ENCODE data around the gene OR2T34.
"Not testable (repeated sequence)": the region's sequence is repeated elsewhere in the genome, so short reads cannot be mapped to it uniquely, and the experiment has no call there.

Gene OR2T34, protein sequence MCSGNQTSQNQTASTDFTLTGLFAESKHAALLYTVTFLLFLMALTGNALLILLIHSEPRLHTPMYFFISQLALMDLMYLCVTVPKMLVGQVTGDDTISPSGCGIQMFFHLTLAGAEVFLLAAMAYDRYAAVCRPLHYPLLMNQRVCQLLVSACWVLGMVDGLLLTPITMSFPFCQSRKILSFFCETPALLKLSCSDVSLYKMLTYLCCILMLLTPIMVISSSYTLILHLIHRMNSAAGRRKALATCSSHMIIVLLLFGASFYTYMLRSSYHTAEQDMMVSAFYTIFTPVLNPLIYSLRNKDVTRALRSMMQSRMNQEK

DNA sequence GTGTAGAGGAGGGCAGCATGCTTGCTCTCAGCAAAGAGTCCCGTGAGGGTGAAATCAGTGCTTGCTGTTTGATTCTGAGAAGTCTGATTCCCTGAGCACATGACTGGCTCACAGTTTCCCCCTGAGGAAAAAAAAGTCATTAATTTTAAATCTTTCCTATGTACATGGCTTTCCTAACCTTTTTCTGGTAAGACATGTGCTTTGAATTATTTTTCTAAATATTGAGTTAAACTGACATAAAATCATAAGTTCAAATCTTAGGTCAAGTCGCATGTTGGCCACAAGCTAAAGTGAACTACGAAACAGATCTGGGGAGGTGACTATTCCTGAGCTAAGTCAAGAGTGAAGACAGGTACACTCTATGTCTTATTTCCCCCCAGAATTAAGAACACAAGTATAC, at the start of gene OR2T34:
Gene OR2T34 (minus strand): TSS at position 101 of the 400 bp plus-strand sequence. CDS start 0 bp downstream, at position 101.
- not testable (repeated sequence) for DNase-seq

DNA sequence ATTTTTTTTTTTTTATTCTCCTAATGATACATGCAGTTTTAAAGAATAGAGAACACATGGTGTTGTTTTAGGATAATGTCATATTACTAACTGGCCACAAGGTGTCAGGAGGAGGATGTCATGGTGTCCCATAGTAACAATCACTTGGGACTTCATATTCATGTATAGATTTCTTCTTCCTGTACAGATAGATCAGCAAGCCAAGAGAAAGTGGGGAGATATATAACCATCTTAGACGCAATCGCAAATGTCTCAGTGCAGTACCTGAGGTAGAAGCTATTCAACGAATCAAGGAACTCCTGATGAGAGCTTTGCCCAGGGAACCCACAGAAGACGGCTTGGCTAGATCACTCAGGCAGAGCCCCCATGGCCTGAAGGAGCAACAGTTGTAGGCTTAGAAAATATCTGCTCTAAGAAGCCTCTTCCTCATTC, 48.0 kb upstream of the OR2T34 start:
- no peak for DNase-seq

DNA sequence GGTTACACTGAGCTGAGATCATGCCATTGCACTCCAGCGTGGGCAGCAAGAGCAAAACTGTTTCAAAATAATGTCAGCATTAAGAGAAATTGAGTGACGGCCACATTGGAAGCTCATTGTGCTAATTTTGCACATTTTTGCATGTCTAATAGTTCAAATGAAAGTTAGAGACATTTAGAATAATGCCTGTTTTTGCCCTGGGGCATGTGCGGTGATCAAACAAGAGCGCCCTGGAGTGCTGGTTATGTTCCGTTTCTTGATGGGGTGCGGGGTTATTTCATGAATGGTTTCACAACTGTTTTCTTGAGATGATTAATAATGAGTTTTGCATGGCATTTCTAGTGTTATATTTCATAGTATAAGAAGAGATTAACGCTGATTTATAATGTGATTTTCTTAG, 47.2 kb upstream of the OR2T34 start:
- DNase-seq = no peak

DNA sequence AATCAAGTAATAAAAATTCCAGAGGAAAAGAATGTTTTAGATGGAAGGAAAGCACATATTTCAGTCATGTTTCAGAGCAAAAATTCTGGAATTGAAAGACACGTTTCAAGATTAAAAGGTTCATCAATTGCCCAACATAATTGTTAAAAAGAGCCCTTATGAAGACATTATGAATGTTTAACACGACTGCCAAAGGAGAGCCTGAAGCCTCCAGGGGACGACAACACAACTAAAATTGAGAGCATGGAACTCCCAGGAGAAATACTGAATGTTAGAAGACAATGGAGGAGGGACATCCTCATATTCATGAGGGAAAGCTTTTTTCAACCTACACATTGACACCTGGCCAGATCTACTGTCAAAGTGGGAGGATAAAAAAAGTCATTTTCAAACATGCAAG, 44.3 kb upstream of the OR2T34 start:
- peak; percentile 70 to 77 for DNase-seq

DNA sequence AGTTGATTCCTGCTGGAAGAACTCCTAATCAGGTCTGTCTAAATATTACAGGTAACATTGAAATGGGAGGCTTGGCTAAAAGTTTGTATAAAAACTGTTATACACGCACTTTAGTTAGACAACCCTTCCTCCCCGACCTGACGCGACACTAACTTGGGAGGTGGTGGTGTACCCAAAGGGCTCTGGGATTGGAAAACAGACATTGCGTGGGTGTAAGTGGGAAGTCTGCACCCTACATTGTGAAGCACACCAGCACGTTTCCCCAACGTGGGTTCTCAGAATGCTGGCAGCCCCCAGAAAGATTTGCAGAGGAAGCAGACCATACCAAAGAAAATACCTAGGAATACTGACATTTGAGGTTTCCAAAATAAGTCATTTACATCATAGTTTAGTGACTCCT, 43.6 kb upstream of the OR2T34 start:
- no peak for DNase-seq

DNA sequence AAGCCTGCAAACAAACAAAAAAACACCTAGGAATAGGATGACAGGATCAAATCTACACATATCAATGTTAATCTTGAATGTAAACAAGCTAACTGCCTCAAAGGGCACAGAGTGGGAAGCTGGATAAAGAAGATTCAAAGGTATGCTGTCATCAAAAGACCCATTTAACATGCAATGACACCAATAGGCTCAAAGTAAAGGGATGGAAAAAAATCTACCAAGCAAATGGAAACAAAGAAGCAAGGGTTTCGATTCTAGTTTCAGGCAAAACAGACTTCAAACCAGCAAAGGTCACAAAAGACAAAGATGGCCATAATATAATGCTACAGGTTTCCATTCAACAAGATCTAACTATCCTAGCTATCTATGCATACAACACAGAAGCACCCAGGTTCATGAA, 39.2 kb upstream of the OR2T34 start:
- DNase-seq = no peak

DNA sequence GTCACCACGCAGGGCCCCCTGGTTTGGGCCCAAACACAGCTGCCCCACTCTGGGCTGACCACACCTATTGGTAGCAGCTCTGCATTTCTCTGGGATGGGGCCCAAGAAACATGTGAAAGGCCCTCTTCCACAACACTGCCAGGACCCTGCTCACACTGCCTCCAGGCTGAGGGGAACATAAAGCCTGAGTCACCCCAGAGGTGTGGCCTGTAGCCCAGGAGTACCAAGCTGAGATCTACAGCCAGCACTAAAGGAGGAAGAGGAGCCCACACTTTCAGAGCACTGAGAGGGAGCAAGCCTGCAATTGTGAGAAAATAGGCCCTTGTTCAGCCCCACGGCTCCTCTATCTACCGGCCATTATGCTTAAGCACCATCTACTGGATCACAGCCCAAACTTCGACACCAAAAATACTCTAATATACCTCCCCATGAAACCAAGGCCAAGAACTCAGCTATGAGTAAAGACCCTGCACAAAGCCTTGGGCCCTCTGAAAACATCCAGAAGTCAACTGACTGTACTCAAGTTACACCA, 37.4 kb upstream of the OR2T34 start:
- peak; percentile 8 to 17 for DNase-seq

DNA sequence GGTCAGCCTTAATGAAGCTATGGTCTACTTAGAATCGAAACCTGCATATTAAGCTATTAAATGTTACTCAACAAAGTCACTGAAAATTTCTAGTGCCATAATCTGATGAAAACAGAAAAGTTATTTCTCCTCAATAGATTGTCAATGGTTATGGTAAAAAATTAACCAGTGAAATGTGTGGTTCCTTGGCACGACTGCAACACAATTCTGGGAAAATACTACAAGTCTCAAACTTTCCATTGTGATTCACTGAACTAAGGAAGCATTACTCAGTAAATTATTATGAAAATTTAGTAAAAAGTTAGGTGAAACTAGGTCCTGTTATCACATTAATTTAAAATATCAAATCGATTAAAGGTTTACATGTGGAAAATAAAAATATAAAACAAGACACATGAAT, 35.7 kb upstream of the OR2T34 start:
- DNase-seq = no peak

DNA sequence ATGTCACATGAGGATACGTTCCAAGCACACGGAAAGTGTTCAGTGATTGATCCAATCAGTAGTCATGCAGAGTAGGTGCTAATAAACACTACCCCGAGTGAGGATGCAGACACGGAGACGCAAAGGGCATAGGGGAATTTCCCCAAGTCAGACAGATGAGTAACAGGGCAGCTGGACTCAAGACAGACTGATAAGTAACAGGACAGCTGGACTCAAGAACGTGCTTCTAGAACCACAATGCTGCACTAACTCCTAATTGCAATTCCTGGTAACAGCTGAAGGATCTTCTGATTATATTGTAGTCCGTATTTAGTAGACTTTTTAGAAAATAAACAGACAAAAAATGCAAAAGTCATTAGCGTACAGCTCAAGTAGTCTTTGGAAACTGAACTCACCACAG, 24.8 kb upstream of the OR2T34 start:
- no peak for DNase-seq

DNA sequence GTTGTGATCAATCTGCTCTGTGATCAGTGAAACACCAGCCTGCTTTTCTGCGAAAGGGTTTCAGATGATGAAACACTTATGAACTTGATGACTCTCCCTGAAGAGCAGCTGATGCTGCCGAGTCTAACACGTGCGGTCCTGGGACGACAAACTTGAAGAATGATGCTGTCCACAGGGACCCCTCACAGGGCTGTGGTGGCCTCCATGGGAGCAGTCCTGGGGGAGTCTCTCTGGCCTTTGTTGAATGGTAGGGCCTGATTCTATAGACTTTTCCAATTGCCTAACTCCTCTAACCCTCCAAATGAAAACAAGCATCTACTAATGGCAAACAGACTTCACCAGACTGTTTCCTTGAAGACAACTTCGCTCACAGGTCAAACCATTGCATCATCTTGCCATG, 23.0 kb upstream of the OR2T34 start, which contains the start of gene OR2T10:
Gene OR2T10 (minus strand): TSS at position 112 of the 400 bp plus-strand sequence. CDS start 3,932 bp downstream, outside the sequence.
- DNase-seq = no peak

DNA sequence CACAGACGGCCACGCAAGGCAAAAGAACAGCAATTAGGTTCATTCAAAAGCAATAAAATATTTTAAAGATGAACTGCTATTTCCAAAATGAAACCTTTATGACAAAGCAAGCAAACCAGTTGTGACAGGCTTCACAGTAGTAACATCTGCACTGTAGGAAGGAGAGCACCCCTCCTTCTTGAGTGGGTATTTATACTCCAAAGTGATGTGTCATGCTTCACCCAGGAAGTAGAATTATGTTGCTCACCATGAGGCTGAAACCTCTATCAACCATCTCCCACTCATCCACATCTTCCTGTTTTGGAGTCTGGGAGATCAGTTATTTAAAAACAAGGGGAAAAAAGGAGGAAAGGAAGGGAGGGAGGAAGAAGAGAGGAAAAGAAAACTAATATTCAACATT, 22.1 kb upstream of the OR2T34 start:
- DNase-seq = no peak

DNA sequence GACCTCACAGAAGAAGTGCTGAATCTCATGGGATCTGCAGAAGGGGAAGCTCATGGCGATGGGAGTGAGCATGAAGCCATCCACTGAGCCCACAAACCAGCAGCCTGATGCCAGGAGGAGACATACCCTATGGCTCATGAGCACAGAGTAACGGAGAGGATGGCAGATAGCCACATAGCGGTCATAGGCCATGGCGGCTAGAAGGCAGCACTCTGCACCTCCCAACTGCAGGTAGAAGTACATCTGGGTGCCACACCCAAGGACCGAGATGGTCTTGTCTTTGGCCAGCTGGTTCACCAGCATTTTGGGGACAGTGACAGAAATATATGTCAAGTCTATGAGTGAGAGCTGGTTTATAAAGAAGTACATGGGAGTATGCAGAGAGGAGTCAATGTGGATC, 18.7 kb upstream of the OR2T34 start:
- no peak for DNase-seq

DNA sequence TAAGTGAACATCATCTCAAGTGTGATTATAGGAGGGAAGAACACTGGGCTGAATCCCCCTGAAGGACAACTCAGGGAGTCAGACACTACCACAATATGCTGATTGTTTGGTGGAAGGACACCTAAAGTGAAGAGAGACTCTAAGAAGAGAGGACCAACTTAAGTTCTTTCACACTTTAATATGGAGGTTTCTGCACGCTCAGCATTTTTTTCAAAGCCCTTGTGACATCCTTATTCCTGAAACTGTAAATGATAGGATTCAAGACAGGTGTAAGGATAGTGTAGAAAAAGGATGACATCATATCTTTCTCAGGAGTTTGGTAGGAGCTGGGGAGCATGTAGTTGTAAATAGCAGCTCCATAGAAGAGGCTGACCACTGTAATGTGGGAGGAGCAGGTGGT, 18.1 kb upstream of the OR2T34 start:
- DNase-seq = no peak

DNA sequence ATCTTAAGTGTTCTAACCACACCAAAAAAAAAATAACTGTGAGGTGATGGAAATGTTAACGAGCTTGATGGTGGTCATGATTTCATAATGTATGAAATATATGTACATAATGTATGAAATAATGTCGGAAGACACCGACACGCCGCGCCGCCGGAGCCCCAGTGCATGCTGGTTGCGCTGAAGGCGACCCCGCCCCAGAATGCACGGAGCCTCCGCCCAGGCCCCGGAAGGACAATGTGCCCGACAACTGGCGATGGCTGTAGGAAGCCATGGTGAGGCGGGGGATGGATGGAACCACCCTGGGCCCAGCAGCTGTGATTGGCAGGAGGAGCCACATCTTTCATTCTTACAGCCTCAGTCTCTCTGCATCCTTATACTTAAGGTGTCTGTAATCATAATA, 15.5 kb upstream of the OR2T34 start:
- DNase-seq = no peak

DNA sequence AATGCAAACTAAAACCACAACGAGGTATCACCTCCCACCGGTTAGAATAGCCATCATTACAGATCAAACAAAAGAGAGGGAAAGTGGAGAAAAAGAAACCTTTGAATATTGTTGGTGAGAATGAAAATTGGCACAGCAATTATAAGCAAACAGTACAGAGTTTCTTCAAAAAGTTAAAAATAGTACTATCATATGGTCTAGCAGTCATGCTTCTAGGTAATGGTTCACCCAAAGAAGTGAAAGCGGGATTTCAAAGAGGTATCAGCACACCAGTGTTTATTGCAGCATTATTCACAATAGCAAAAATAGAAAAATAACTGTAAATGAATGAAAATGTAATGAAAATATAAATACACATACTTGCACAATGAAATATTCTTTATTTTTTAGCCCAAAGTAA, 14.8 kb upstream of the OR2T34 start:
- no peak for DNase-seq

DNA sequence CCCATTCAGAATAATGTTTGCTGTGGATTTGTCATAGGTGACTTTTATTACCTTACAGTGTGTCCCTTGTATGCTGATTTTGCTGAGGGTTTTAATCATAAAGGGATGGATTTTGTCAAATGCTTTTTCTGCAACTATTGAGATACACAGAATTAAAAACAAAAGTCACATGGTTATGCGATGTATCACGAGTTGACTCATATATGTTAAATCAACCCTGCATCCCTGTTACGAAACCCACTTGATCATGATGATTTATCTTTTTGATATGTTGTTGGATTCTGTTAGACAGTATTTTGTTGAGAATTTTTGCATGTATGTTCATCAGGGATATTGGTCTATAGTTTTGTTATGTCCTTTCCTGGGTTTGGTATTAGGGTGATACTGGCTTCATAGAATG, 10.7 kb upstream of the OR2T34 start:
- DNase-seq = no peak

DNA sequence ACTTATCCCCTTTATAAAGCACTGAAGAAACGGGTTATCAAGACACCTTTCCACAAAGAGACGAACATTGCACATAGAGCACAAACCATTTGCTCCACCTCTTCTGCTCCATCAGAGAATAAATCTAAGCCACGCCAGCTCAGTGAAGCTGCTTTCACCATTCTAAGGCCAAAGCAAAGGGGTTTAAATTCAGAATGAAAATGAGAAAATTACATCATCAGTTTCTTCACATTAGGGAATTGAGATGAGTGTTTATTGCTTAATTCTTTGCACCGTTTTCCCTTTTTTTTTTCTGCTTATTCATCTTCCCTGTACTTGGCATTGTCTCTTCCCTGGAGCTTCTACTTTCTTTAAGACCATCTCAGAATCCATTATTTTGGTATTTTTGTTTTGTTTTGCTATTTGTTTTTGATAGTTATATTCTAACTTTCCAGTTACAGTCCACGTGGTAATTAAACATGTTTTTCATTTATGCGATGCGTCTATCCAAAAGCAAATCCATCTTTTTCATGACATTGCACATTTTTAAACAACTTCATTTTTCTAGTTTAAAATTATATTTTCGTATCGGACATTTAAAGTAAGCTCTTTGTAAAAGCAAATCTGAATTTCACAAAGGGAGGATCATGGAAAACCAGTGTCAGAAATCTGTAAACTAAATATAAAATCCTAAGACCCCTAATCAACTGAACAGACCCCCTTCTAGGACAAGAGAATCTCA, 1.9 kb upstream of the OR2T34 start:
- DNase-seq = no peak

DNA sequence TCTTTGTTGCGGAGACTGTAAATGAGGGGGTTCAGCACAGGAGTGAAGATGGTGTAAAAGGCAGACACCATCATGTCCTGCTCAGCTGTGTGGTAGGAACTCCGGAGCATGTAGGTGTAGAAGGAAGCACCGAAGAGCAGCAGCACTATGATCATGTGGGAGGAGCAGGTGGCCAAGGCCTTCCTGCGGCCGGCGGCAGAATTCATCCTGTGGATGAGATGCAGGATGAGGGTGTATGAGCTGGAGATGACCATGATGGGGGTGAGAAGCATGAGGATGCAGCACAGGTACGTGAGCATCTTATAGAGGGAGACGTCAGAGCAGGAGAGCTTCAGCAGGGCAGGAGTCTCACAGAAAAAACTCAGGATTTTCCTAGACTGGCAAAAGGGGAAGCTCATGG, 701 bp downstream of the OR2T34 start:
- DNase-seq = not testable (repeated sequence)

DNA sequence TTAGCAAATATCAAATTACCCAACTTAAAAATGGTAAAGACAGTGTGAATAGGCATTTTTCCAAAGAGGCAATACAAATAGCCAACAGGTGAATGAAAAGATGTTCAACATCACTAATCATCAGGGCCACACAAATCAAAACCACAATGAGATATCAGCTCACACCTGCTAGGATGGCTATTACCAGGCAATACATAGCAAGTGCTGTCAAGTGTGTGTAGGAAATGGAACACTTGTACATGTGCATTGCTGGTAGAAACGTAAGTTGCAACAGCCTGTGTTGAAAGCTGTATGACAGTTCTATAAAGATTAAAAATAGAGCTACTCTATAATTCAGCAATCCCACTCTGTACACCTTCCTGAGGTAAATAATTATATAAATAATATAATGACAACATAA, 2.5 kb downstream of the OR2T34 start:
- not testable (repeated sequence) for DNase-seq

DNA sequence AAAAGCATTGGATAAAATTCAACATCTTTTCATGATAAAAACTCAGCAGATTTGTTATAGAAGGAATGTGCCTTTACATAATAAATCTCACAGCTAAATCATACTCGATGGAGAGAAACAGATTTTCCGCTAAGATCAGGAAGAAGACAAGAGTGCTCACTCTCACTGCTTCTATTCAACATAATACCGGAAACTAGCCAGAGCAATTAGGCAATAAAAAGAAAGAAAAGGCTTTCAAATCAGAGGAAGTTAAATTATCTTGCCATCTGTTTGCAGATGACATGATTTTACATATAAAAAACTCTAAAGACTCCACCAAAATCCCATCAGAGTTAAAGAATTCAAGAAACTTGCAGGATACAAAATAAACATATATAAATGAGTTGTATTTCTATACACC, 3.7 kb downstream of the OR2T34 start:
- not testable (repeated sequence) for DNase-seq

DNA sequence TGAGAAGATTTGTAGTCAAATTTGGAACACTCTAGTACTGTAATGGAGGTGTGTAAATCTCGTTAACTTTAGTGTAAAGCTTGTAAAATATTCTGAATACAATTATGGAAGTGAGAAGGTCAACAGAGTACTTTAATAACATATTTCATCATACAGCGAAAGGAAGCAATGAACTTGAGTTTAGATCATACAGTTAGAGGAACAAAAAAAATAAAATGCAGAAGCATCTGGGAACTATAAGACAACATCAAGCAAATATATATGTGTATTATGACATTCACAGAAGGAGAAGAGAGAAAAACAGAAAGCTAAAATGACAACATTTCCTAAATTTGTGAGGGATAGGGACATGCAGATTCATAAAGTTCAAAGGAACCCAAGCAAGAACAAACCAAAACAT, 5.5 kb downstream of the OR2T34 start:
- not testable (repeated sequence) for DNase-seq

DNA sequence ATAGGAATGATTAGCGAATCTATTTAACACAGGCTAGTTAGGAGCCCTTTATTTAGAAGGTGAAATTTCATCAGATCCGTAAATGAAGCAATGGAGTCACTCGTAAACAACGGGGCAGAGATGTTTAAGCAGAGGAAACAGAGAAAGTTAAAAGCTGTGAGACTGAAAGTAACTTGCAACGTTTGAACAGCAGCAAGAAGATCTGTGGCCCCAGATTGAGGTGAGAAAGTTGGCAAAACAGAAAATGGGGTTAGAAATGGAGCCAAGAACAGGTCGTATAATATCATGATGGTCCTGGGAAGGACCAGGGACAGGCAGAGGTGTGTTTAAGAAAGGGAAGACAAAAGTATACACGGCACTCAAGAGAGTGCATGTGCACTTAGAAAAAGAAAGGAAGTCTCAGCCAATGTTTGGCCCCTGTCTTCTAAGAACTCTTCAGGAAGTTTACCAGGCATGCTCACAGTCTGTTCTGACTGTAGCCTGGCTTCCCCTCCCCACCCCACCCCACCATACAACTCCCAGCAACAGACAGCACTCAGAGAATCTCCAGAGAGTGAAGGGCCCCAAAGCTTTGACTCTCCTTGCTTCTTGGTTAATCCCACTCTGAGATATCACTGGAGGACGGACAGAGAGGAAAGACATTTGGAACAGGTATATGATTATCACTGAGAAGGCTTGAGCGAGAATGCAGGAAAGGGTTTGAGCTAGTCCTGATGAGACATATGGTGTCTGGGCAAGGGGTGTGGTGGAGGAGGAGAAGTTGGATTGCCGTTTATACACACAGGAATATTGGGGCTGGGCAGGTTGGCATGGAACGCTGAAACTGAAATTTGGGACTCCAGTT, 8.8 kb downstream of the OR2T34 start:
- peak; percentile 3 to 14 for DNase-seq

DNA sequence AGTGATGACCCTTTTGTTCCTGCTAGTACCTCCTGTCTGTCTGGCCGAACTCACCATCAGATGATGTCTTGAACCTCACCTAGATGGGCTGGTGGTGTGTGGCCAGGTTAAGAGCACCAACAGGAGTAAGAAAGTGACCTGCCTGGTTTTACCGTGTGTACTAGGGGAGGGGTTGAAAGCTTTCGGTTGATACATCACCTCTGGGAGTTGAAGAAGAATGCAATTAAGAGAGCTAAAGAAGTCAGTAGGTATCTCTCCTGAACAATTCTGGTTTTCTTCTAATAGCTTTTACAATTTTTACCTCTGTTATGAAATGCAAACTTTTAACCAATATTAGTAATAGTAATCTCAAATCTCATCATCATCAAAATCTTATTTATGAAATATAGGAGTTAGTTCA, 11.9 kb downstream of the OR2T34 start, which contains the start of gene OR2T29:
Gene OR2T29 (minus strand): TSS at position 101 of the 400 bp plus-strand sequence. CDS start 3,281 bp downstream, outside the sequence.
- not testable (repeated sequence) for DNase-seq
